HUES64 (cell line): Measurements from ENCODE around the gene TMEM88.

Experiments used
- H3K27ac ChIP-seq: 2 replicates; pipeline ENCODE4 v1.7.0; 2013; ENCODE audit warnings: low read depth, low read length, inconsistent platforms
- H3K27me3 ChIP-seq: 2 replicates; pipeline ENCODE4 v1.6.1; 2013; ENCODE audit warnings: mild to moderate bottlenecking, low read length; ENCODE audit not compliant: insufficient read depth
- H3K36me3 ChIP-seq: 2 replicates; pipeline ENCODE4 v1.6.1; 2013; ENCODE audit warnings: mild to moderate bottlenecking, low read length; ENCODE audit not compliant: insufficient read depth
- H3K4me1 ChIP-seq: 2 replicates; pipeline ENCODE4 v1.6.1; 2013; ENCODE audit warnings: mild to moderate bottlenecking, low read length, moderate library complexity; ENCODE audit not compliant: insufficient read depth
- H3K4me3 ChIP-seq: 2 replicates; pipeline ENCODE4 v1.5.1; 2013; ENCODE audit warnings: mild to moderate bottlenecking, low read length, moderate library complexity
- H3K9ac ChIP-seq: 2 replicates; pipeline ENCODE4 v1.6.1; 2013; ENCODE audit warnings: mild to moderate bottlenecking, low read depth, low read length
- H3K9me3 ChIP-seq: 2 replicates; pipeline ENCODE4 v1.6.1; 2013; ENCODE audit warnings: low read depth, low read length; ENCODE audit not compliant: insufficient read depth
- WGBS: fragments of 150-250, 120-280 bp; methylation state at CpG from one replicate; pipeline ENCODE4 v1.1.7; 2013; ENCODE audit warnings: missing lambda C conversion rate; 5-methylcytosine and 5-hydroxymethylcytosine counted together

TMEM88 gene

GRCh38 chr17:7893187-7893880, 38.5 kb downstream of the TMEM88 start:
- Histone ChIP-seq H3K4me3 (no peak overlapping the region), H3K9ac (no peak overlapping the region), H3K9me3 (no peaks in the 10 kb centered on the region), H3K27ac (no peak overlapping the region), H3K4me1 (peaks cover 14% of the 10 kb centered on the region), H3K27me3 (no peaks in the 10 kb centered on the region), H3K36me3 (peaks cover 34% of the 10 kb centered on the region)
- WGBS, result 95% methylated on average over 13 of the region's 15 CpGs

- Histone ChIP-seq H3K4me3 (no peak overlapping the region), H3K27ac (no peak overlapping the region), H3K27me3 (no peaks in the 10 kb centered on the region), H3K9ac (no peak overlapping the region), H3K9me3 (no peaks in the 10 kb centered on the region), H3K4me1 (peaks cover 5% of the 10 kb centered on the region), H3K36me3 (peaks cover 41% of the 10 kb centered on the region)
- 93% methylated on average over 9 of the region's 9 CpGs for WGBS
These were observed 39.4 kb downstream of the TMEM88 start for GRCh38 chr17:7894226-7894625.

- Histone ChIP-seq H3K4me3 (no peak overlapping the region), H3K36me3 (peaks cover 46% of the 10 kb centered on the region), H3K9ac (no peak overlapping the region), H3K27ac (no peak overlapping the region), H3K27me3 (no peaks in the 10 kb centered on the region), H3K9me3 (no peaks in the 10 kb centered on the region), H3K4me1 (no peaks in the 10 kb centered on the region)
- WGBS, result 97% methylated on average over 8 of the region's 8 CpGs
These were observed 40.0 kb downstream of the TMEM88 start for GRCh38 chr17:7894866-7895265.

- H3K4me3 ChIP-seq, result no peak overlapping the region
- H3K27me3 ChIP-seq, result no peaks in the 10 kb centered on the region
- H3K36me3 ChIP-seq, result peaks cover 53% of the 10 kb centered on the region
- no peaks in the 10 kb centered on the region for H3K4me1 ChIP-seq
- H3K9ac ChIP-seq, result no peak overlapping the region
- no peak overlapping the region for H3K27ac ChIP-seq
- H3K9me3 ChIP-seq, result no peaks in the 10 kb centered on the region
- WGBS, result 98% methylated on average over 13 of the region's 13 CpGs
These were observed 42.2 kb downstream of the TMEM88 start for GRCh38 chr17:7897090-7897489.

GRCh38 chr17:7897773-7898172, 42.9 kb downstream of the TMEM88 start:
- no peak overlapping the region for H3K27ac ChIP-seq
- WGBS, result 86% methylated on average over 4 of the region's 6 CpGs
- H3K4me1 ChIP-seq, result 0 out of 2 replicates have a peak, but pooled peaks cover under 1% of the 10 kb centered on the region
- H3K36me3 ChIP-seq, result peaks cover 53% of the 10 kb centered on the region
- no peak overlapping the region for H3K4me3 ChIP-seq
- no peak overlapping the region for H3K9ac ChIP-seq
- no peaks in the 10 kb centered on the region for H3K27me3 ChIP-seq
- H3K9me3 ChIP-seq, result no peaks in the 10 kb centered on the region

GRCh38 chr17:7903154-7904103, 48.6 kb downstream of the TMEM88 start:
- Histone ChIP-seq H3K4me3 (no peak overlapping the region), H3K4me1 (peaks cover 6% of the 10 kb centered on the region; the same call in 1 of the 2 replicates), H3K36me3 (peaks cover 46% of the 10 kb centered on the region), H3K27ac (no peak overlapping the region), H3K9ac (no peak overlapping the region), H3K27me3 (no peaks in the 10 kb centered on the region), H3K9me3 (no peaks in the 10 kb centered on the region)
- 59% methylated on average over 22 of the region's 22 CpGs for WGBS
